Uterus (tissue), 4 donors: ENCODE results near the gene FYN. TPM values are rescaled to one million over a fixed set of nuclear protein-coding genes. Genes with fewer than 3 reads are reported as not detected.

Experiments used
- DNase-seq, 2 donors: peaks; one replicate each; pipeline ENCODE4 v3.0.0-alpha.2; 2019 to 2020
- H3K27ac ChIP-seq, 2 donors: fragments of 200-600 bp; sonication (generic); 1 replicate in 1 of 2; 2 replicates in 1 of 2; pipeline ENCODE4 v1.5.1; 2016 to 2018
- H3K27me3 ChIP-seq, 2 donors: fragments of 200-600 bp; sonication (generic); one replicate each; pipeline ENCODE4 v1.5.1; 2018 to 2019; ENCODE audit warnings: control low read depth in 1 of 2
- H3K36me3 ChIP-seq, 2 donors: fragments of 200-600 bp; sonication (generic); one replicate each; pipeline ENCODE4 v1.5.1; 2019; ENCODE audit warnings: control low read depth in 1 of 2
- H3K4me1 ChIP-seq, 2 donors: fragments of 200-600 bp; sonication (generic); one replicate each; pipeline ENCODE4 v1.5.1; 2018 to 2019; ENCODE audit warnings: control low read depth in 1 of 2
- H3K4me3 ChIP-seq, 2 donors: fragments of 200-600 bp; sonication (generic); 1 replicate in 1 of 2; 2 replicates in 1 of 2; pipeline ENCODE4 v1.5.1; 2018 to 2019; ENCODE audit warnings: mild to moderate bottlenecking in 1 of 2
- H3K9me3 ChIP-seq, 2 donors: fragments of 200-600 bp; sonication (generic); one replicate each; pipeline ENCODE4 v1.5.1; 2019; ENCODE audit warnings: control low read depth in 1 of 2
- CTCF ChIP-seq, 4 experiments: fragments of 200-600 bp in 2 of 4; fragments of 450-650 bp in 2 of 4; sonication (generic) in 2 of 4; IDR thresholded peaks; one replicate each; pipeline ENCODE4 v1.5.1; 2016 to 2019; ENCODE audit warnings: antibody characterized with exemption in 4 of 4, mild to moderate bottlenecking in 2 of 4, moderate library complexity in 1 of 4
- POLR2A ChIP-seq, 2 donors: fragments of 450-650 bp; IDR thresholded peaks; one replicate each; pipeline ENCODE4 v1.6.1; 2016; ENCODE audit warnings: antibody characterized with exemption in 2 of 2, mild to moderate bottlenecking in 1 of 2, moderate library complexity in 1 of 2
- intact Hi-C: fragments of 100-400 bp; cut with DNase I; formaldehyde crosslinking; loops from one replicate; pipeline ENCODE4 v1.15.1; 2023; ENCODE audit warnings: low total_unique reads
- total RNA-seq, 4 donors: library from RNA; depleted of rRNA in 3 of 4; stranded (reverse); fragments of >200 nt in 3 of 4; gene quantifications; one replicate each; pipeline versions ENCODE4 v1.1.0 to v1.2.4, GENCODE V29; 2014 to 2023
- donor health status: DM: yes; HTN: yes; CAD: no.

FYN gene
- total RNA-seq, 4 donors from 2014 or later: 50.7 to 208 (median 135) TPM

GRCh38 chr6:111884068-111884467, 10.8 kb upstream of the FYN start:
- Histone ChIP-seq H3K27me3 (no peaks in the 10 kb centered on the region), H3K36me3 (no peaks in the 10 kb centered on the region), H3K4me3 (no peak overlapping the region), H3K27ac (no peak overlapping the region), H3K9me3 (no peaks in the 10 kb centered on the region), H3K4me1 (no peaks in the 10 kb centered on the region)
- no peak for DNase-seq
- TF ChIP-seq CTCF (IDR thresholded peaks at IDR 0.05) (no peak), POLR2A (IDR thresholded peaks at IDR 0.05) (no peak)
- intact Hi-C loops: no loop called here

GRCh38 chr6:111880181-111880888, 7.1 kb upstream of the FYN start:
- TF ChIP-seq POLR2A (IDR thresholded peaks at IDR 0.05) (no peak), CTCF (IDR thresholded peaks at IDR 0.05) (no peak)
- DNase-seq: no peak
- Histone ChIP-seq H3K9me3 (no peaks in the 10 kb centered on the region), H3K27me3 (no peaks in the 10 kb centered on the region), H3K4me3 (no peak overlapping the region), H3K27ac (no peak overlapping the region), H3K4me1 (no peaks in the 10 kb centered on the region), H3K36me3 (no peaks in the 10 kb centered on the region)
- intact Hi-C loops: no loop called here

- no peak for DNase-seq
- no peaks in the 10 kb centered on the region for H3K9me3 ChIP-seq
- no peak overlapping the region for H3K4me3 ChIP-seq
- H3K4me1 ChIP-seq: peaks cover 0 to 2% of the 10 kb centered on the region in 2 donors
- no peak overlapping the region for H3K27ac ChIP-seq
- intact Hi-C loops: loop anchor here (10.0 kb wide), 1 partner anchor 161 kb away; no protein-coding TSS in a partner anchor
- TF ChIP-seq CTCF (IDR thresholded peaks at IDR 0.05) (no peak), POLR2A (IDR thresholded peaks at IDR 0.05) (no peak)
- no peaks in the 10 kb centered on the region for H3K36me3 ChIP-seq
- H3K27me3 ChIP-seq: no peaks in the 10 kb centered on the region
These were observed 2.5 kb upstream of the FYN start for GRCh38 chr6:111875741-111876140.

- Histone ChIP-seq H3K27me3 (no peaks in the 10 kb centered on the region), H3K4me1 (peaks cover 0 to 5% of the 10 kb centered on the region in 2 donors), H3K9me3 (no peaks in the 10 kb centered on the region), H3K36me3 (no peaks in the 10 kb centered on the region), H3K4me3 (peak overlapping the region; percentile 79 to 90), H3K27ac (peak overlapping the region; percentile 65 to 95)
- DNase-seq: peak in 1 of 2 donors; percentile 42
- TF ChIP-seq POLR2A (IDR thresholded peaks at IDR 0.05): no peak
- TF ChIP-seq CTCF (IDR thresholded peaks at IDR 0.05): no peak
- intact Hi-C loops: loop anchor here (10.0 kb wide), 1 partner anchor 159 kb away; no protein-coding TSS in a partner anchor
These were observed 768 bp upstream of the FYN start for GRCh38 chr6:111874025-111874415.

DNA sequence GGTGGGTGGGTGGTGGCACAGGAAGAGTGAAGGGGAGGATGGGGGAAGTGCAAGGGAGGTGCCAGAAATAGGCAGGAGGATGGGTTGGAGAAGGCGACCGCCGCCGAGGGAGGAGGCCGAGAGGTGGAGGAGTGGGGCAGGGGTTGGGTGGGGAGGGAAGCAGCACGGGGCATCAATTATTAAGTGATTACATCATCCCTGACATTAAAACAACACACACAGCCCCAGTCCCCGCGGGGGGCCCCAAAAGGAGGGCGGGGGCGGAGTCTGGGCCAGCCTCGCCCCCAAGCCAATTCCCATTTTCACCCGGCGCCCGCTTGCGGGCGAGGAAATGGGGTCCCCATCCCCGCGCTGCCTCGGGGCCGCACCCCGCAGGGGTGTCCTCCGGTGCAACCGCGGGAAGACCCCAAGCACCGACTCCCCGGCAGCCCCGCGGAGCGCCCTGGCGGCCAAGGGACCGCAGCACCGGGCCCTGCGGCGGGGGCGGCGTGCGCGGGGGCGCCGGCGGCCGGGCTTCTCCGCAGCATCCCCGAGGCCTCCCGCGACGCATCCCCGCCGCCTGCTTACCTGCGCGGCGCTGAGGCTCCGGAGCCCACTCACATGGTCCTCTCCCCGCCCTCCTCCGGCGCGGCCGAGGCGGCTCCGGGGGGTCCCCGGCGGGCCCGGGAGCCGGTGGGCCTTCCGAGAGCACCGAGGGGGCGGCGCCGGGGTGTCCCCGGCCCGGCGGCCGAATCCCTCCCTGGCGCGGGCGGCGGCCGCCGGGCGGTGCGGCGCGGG, 663 bp downstream of the FYN start:
- Histone ChIP-seq H3K9me3 (no peaks in the 10 kb centered on the region), H3K4me3 (peak overlapping the region; percentile 79 to 90), H3K4me1 (peaks cover 0 to 9% of the 10 kb centered on the region in 2 donors), H3K27ac (peak overlapping the region; percentile 89 to 95), H3K27me3 (no peaks in the 10 kb centered on the region), H3K36me3 (no peaks in the 10 kb centered on the region)
- peak; percentile 71 to 73 for DNase-seq
- peak in 2 of 4 experiments; percentile 17 to 54 for TF ChIP-seq CTCF (IDR thresholded peaks at IDR 0.05)
- peak in 1 of 2 donors; percentile 6 for TF ChIP-seq POLR2A (IDR thresholded peaks at IDR 0.05)
- intact Hi-C loops: loop anchor here (10.0 kb wide), 1 partner anchor 158 kb away; no protein-coding TSS in a partner anchor
